Measurements from ENCODE around the gene U2AF1L4.
A peak's percentile ranks its signal among the peaks of the same experiment; 100 is the strongest.

The U2AF1L4 gene

DNA sequence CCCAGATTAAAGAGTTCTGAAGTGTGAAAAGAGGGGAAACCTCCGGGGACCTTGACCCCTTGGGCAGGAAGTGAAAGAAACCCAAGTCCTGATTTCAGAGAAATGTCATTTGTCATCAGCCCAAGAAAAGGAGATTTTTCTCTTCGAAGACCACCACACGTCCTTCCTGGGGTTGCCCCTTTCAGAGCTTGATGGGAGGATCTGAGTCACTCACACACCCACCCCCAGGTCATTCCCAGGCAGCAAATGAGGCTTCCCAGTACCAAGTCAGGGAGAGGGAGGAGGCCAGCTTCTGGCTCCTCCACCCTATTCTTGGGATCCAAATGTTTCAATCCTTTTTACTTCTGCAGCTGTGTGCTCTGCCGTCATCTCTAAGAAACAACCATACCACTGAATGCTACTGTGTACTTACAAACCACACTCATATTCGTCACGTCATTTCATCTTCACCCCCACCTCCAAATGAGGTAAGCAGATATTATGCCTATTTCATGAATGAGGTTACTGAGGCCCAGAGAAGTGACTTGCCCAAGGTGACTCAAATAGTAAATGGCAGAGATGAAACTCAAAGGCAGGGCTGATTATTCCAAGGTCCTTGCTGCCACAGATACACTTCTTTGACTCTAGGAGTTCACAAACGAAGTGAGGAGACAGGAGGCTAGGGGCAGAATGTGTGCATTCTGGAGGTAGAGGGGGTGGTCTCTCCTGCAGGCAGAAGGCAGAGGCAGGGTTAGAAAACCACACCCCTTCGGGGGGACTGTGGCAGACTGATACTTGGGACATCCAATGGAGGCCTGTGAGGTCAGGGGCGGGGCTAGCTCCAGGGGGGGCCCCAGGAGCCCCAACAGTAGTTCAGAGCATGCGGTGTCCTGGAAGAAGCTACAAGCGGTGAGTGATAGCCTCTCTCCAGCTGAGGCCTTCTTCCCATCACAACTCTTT, 32.4 kb downstream of the U2AF1L4 start:
- no peak for DNase-seq (ENCODE audit: low read depth)

DNA sequence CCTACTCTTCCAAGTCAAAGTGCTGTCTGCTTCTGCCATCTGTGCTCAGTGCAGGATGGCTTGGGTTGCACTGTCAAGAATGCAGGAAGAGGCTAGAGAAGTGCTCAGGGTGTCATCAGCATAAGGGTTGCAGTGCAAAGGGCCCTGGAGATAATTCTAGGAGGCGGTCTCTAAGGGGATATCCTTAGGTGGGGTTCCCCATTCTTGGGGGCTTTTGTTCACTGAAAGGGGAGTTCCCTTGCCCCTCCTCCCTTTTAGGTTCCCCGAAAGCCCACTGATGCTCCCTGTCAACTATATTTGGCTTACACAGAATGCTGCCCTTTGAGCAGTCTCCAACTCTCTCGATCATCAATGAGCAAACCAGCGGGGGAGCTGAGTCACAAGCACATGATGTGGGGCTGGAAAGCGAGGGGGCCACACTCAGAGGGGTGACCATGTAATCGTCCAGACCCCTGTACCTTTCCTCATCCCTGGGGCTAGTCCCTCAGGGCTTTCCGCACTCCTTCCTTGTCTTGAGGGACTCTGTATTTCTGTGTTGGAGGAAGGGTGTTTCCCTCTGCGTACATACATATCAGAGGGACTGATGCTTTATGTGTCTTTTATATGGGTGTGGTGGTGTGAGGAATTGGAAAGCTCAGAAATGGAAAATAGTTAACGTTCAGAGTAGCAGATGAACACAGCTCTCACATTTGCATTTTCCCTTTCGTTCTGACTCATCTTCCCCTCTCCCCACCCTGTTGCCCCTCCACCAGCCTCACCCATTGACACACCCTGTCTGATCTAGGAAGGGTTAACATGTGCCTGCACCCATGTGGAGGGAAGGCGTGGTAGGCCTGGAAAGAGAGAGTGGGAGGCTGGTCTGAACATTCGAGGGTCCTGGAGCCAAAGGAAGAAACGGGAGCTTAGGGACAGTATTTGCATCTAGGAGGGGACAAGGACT, 34.2 kb downstream of the U2AF1L4 start:
- no peak for DNase-seq (ENCODE audit: low read depth)

DNA sequence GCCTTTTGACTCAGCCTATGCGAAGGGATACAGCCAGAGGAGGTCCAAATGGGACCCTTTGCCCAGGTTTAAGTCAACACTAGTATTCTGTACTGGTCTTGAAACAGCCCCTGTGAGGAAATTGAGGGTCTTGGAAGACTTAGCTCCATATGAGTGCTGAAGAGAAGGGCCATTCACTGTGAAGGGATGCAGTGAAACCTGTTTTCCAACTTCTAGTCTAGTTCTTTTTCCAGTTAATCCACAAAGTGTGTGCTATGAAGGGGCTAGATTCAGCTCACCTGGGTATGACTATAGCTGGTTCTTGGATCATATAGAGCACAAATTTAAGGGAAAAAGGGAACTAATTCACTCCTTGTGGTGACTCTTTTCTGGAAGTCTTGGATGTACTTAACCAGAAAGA, 36.8 kb downstream of the U2AF1L4 start:
- no peak for DNase-seq (ENCODE audit: low read depth)

DNA sequence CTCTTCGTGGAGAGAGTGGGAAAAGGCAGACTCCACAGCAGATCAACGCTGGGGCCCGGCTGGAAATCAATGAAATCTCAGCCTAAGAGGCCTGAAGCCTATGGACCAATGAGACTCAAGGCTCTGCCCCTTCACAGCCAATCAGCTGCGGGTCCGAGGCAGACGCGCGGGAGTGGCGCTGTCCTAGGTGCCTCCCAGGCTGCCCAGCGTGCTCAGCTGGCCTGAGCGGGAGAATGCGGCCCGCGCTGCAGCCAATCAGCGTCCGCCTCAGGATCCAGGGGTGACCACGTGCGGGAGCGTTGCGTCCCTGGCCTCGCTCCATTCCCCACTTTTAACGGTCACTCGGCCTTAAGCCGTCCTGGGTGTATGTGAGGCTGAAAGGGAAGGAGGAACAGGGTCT, 41.0 kb downstream of the U2AF1L4 start, which contains the start of gene ZBTB32:
Gene ZBTB32 (plus strand): TSS at position 341 of the 400 bp plus-strand sequence. CDS start 10,069 bp downstream, outside the sequence.
- no peak for DNase-seq (ENCODE audit: low read depth)

DNA sequence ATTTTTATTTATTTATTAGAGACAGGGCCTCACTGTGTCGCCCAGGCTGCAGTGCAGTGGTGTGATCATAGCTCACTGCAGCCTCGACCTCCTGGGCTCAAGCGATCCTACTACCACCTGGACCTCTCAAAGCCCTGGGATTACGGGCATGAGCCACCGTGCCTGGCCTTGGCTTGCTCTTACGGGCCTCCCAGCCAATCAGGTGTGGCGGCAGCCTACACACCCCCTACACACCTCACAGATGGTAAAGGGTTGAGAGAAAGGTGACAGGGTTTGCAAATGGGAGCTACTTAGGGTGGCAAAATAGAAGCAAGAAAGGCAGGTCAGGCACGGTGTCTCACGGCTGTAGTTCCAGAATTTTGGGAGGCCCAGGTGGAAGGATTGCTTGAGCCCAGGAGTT, 41.9 kb downstream of the U2AF1L4 start:
- DNase-seq (ENCODE audit: low read depth): no peak

DNA sequence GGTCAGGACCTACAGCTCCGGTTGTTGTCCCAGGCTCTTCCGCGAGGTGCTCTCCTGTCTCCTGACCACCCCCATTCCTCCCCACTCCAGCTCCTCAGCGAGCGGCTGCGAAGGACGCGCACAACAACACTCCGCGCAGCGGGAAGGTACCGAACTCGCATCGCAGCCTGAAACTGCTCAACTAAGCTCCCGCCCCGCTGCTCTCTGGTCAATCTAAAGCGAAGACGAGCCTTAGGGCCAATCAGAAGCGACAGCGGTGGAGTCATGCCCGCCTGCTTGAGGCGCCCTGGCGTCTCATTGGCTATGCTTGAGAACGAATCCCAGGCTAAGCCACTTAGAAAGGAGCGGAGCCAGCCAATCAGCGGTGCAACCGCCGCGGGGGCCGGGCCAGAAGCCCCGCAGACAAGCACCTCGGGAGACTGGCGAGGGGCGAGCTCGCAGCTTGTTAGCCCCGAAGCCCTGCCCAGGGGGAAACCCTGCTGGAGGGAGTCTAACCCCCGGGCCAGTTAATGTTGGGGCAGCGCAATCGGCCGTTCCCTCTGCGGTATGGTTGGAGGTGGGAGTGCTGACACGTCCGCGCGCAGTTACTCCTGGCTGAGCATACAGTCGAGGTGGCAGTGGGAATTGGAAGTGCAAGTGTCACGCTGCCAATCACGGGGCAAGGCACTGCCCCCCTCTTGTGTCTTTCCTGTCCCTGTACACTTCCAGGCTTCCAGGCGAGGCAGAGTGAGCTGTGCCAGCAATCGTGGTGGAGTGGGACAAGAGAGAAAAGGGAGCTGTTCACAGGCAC, 42.8 kb downstream of the U2AF1L4 start:
- DNase-seq (ENCODE audit: low read depth): peak; percentile 47

DNA sequence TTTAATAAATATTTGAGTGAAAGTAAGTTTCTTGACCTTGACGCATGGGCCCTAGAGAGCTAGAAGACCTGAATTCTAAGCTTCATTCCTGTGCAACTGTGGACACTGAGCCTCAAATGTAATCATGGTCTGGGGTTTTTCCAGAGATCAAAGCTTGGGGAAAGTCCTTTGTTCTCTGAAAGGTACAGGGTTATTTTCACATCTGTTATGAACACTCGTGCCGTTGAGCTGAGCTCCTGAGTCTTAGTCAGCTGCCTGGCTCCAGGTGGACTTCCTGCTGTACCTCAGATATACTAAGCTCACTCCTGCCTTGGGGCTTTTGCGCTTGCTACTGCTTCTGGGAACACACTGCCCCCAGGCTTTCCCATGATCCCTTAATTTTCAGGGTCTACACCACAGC, 48.4 kb downstream of the U2AF1L4 start:
- no peak for DNase-seq (ENCODE audit: low read depth)

GRCh38 chr19:35695895-35696422, 49.3 kb downstream of the U2AF1L4 start:
- no peak for DNase-seq (ENCODE audit: low read depth)

- peak; percentile 89 for DNase-seq (ENCODE audit: low read depth)
Measured at GRCh38 chr19:35693835-35694599, 51.2 kb downstream of the U2AF1L4 start.

GRCh38 chr19:35693422-35693821, 51.8 kb downstream of the U2AF1L4 start:
- DNase-seq (ENCODE audit: low read depth): no peak

Measured in HS-27A (cell line).